ENCODE data around the gene PRICKLE1.

PRICKLE1 gene

DNA sequence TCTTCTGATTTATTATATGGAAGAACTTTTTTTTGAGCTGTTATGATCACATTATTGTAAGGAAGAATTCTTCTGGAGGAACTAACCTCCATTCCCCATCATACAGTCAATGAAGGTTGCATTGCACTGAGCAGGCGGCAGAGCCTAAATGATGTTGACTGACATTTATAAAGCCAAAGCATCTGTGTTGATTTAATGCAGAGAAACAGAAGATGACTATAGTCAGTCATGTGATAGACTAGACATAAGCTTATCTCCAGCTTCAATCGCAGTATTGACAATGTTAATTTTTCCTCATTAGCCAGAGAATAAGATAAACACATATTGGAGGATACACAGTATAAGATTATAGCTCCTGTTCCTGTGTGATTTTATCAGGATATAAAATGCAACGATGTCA lies 82.0 kb downstream of the PRICKLE1 start:
- H3K4me1 ChIP-seq (ENCODE audit: insufficient read depth, poor library complexity, severe bottlenecking): no peaks in the 10 kb centered on the region
- TF ChIP-seq, protein P1, sequence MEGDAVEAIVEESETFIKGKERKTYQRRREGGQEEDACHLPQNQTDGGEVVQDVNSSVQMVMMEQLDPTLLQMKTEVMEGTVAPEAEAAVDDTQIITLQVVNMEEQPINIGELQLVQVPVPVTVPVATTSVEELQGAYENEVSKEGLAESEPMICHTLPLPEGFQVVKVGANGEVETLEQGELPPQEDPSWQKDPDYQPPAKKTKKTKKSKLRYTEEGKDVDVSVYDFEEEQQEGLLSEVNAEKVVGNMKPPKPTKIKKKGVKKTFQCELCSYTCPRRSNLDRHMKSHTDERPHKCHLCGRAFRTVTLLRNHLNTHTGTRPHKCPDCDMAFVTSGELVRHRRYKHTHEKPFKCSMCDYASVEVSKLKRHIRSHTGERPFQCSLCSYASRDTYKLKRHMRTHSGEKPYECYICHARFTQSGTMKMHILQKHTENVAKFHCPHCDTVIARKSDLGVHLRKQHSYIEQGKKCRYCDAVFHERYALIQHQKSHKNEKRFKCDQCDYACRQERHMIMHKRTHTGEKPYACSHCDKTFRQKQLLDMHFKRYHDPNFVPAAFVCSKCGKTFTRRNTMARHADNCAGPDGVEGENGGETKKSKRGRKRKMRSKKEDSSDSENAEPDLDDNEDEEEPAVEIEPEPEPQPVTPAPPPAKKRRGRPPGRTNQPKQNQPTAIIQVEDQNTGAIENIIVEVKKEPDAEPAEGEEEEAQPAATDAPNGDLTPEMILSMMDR (IDR thresholded peaks at IDR 0.05; ENCODE audit: poor library complexity, severe bottlenecking): no peak
- no peak for DNase-seq (ENCODE audit: low spot score)
- no peak overlapping the region for H3K27ac ChIP-seq (ENCODE audit: poor library complexity, severe bottlenecking)
- H3K4me3 ChIP-seq (ENCODE audit: severe bottlenecking): no peak overlapping the region
- ATAC-seq (ENCODE audit: low read depth): no peak
- no peaks in the 10 kb centered on the region for H3K27me3 ChIP-seq (ENCODE audit: insufficient read depth, poor library complexity, severe bottlenecking)
- no peaks in the 10 kb centered on the region for H3K36me3 ChIP-seq (ENCODE audit: low read depth)
- H3K9me3 ChIP-seq (ENCODE audit: severe bottlenecking): no peaks in the 10 kb centered on the region

DNA sequence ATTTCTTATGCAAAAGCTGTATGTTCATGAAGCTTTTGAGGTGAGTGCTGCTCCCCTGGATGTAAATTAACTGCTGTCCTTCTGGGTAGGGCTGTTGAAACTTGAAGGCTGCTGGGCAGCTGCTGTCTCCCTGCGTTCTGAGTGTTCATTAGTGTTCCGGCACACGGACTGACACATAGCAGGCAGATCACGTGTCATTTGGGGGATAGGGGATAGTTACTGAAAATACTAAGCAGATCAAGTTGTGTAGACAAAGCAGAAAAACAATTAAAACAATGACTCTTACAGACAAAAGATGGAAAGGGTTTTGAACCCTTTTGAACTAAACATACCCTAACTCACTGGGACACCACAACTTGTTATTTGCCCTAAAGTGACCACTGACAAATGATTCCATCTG lies 82.5 kb downstream of the PRICKLE1 start:
- DNase-seq (ENCODE audit: low spot score) (no peak), ATAC-seq (ENCODE audit: low read depth) (no peak)
- Histone ChIP-seq H3K9me3 (ENCODE audit: severe bottlenecking) (no peaks in the 10 kb centered on the region), H3K27ac (ENCODE audit: poor library complexity, severe bottlenecking) (no peak overlapping the region), H3K36me3 (ENCODE audit: low read depth) (no peaks in the 10 kb centered on the region), H3K4me3 (ENCODE audit: severe bottlenecking) (no peak overlapping the region), H3K4me1 (ENCODE audit: insufficient read depth, poor library complexity, severe bottlenecking) (no peaks in the 10 kb centered on the region), H3K27me3 (ENCODE audit: insufficient read depth, poor library complexity, severe bottlenecking) (no peaks in the 10 kb centered on the region)
- TF ChIP-seq, protein P1 (IDR thresholded peaks at IDR 0.05; ENCODE audit: poor library complexity, severe bottlenecking): no peak

DNA sequence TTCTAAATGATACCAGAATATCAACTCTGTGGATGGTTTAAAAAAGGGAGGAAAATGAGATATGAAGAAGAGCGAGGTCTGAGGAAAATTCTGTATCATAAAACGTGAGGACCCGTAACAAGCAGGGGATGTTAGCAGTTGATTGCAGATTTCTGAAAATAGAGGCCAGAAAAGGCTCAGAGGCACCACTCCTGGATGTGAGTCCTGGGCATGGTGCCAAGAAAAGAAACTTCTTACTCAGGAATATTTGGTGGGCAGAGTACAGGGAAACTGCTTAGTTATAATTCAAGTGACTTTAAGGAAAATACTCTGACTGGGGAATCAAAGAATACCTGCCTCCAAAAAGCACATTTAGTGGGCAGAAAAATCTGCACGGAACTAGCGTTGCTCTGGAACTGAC lies 85.5 kb downstream of the PRICKLE1 start:
- Histone ChIP-seq H3K27ac (ENCODE audit: poor library complexity, severe bottlenecking) (no peak overlapping the region), H3K4me1 (ENCODE audit: insufficient read depth, poor library complexity, severe bottlenecking) (no peaks in the 10 kb centered on the region), H3K4me3 (ENCODE audit: severe bottlenecking) (no peak overlapping the region), H3K36me3 (ENCODE audit: low read depth) (no peaks in the 10 kb centered on the region), H3K9me3 (ENCODE audit: severe bottlenecking) (no peaks in the 10 kb centered on the region), H3K27me3 (ENCODE audit: insufficient read depth, poor library complexity, severe bottlenecking) (no peaks in the 10 kb centered on the region)
- ATAC-seq (ENCODE audit: low read depth) (no peak), DNase-seq (ENCODE audit: low spot score) (no peak)
- TF ChIP-seq, protein P1 (IDR thresholded peaks at IDR 0.05; ENCODE audit: poor library complexity, severe bottlenecking): no peak

DNA sequence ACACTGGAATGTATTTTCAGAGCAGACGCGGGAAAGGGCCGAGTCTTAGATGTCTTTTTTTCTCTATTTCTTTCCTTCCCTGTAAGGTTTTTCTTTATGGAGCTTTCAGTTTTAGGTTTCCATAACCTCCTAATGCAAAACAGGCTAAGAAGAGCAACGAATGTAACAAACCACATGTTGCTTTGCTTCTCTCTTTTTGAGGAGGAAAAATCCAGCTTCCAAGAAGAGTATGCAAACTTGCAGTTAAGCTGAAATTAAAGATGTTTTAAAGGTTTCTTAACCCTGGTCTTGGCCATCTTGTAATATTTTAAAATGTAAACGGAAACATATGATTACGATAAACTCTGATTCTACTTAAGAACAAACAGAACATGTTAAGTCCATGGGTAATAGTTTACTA lies 86.9 kb downstream of the PRICKLE1 start:
- no peaks in the 10 kb centered on the region for H3K4me1 ChIP-seq (ENCODE audit: insufficient read depth, poor library complexity, severe bottlenecking)
- H3K27me3 ChIP-seq (ENCODE audit: insufficient read depth, poor library complexity, severe bottlenecking): no peaks in the 10 kb centered on the region
- no peak for DNase-seq (ENCODE audit: low spot score)
- ATAC-seq (ENCODE audit: low read depth): no peak
- H3K36me3 ChIP-seq (ENCODE audit: low read depth): no peaks in the 10 kb centered on the region
- H3K9me3 ChIP-seq (ENCODE audit: severe bottlenecking): no peaks in the 10 kb centered on the region
- no peak overlapping the region for H3K4me3 ChIP-seq (ENCODE audit: severe bottlenecking)
- TF ChIP-seq, protein P1 (IDR thresholded peaks at IDR 0.05; ENCODE audit: poor library complexity, severe bottlenecking): no peak
- no peak overlapping the region for H3K27ac ChIP-seq (ENCODE audit: poor library complexity, severe bottlenecking)

DNA sequence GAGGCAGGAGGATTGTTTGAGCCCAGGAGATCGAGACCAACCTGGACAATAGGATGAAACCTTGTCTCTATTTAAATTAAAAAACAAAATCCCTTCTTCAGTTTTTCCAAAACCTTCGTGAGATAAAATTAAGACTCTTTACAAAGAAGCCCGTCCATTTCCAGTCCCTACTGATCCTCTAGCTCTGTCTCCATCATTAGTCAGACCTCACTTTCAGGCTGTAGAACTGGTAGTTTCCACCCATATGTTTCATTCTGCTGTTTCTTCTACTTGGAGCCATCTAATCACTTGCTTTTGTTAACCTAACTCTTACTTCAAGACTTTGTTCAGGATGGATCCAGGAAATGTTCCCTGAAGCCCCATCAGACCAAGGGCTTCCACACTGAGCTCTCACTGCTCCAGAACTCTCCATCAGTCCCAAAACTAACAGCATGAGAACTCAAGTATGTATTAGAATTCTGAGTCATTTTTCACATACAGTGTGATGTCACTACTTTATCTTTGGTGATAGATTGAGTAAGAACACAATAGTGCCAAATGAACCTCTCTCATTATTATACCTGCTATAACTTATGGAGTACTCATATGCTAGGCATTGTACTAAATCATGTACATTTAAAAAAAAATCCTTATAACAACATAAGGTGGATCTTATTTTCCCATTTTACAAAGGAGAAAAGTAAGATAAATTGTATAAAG lies 90.8 kb downstream of the PRICKLE1 start:
- no peak overlapping the region for H3K27ac ChIP-seq (ENCODE audit: poor library complexity, severe bottlenecking)
- no peaks in the 10 kb centered on the region for H3K36me3 ChIP-seq (ENCODE audit: low read depth)
- no peaks in the 10 kb centered on the region for H3K27me3 ChIP-seq (ENCODE audit: insufficient read depth, poor library complexity, severe bottlenecking)
- no peak for DNase-seq (ENCODE audit: low spot score)
- no peak overlapping the region for H3K4me3 ChIP-seq (ENCODE audit: severe bottlenecking)
- H3K9me3 ChIP-seq (ENCODE audit: severe bottlenecking): no peaks in the 10 kb centered on the region
- no peak for ATAC-seq (ENCODE audit: low read depth)
- H3K4me1 ChIP-seq (ENCODE audit: insufficient read depth, poor library complexity, severe bottlenecking): no peaks in the 10 kb centered on the region
- TF ChIP-seq, protein P1 (IDR thresholded peaks at IDR 0.05; ENCODE audit: poor library complexity, severe bottlenecking): no peak
